COR-L47 (cell line): ENCODE measurements around the gene NMRK2.

Experiments
- DNase-seq: peaks from one replicate; lab custom pipeline; 2025; lab: John Stamatoyannopoulos, UW

The NMRK2 gene

DNA sequence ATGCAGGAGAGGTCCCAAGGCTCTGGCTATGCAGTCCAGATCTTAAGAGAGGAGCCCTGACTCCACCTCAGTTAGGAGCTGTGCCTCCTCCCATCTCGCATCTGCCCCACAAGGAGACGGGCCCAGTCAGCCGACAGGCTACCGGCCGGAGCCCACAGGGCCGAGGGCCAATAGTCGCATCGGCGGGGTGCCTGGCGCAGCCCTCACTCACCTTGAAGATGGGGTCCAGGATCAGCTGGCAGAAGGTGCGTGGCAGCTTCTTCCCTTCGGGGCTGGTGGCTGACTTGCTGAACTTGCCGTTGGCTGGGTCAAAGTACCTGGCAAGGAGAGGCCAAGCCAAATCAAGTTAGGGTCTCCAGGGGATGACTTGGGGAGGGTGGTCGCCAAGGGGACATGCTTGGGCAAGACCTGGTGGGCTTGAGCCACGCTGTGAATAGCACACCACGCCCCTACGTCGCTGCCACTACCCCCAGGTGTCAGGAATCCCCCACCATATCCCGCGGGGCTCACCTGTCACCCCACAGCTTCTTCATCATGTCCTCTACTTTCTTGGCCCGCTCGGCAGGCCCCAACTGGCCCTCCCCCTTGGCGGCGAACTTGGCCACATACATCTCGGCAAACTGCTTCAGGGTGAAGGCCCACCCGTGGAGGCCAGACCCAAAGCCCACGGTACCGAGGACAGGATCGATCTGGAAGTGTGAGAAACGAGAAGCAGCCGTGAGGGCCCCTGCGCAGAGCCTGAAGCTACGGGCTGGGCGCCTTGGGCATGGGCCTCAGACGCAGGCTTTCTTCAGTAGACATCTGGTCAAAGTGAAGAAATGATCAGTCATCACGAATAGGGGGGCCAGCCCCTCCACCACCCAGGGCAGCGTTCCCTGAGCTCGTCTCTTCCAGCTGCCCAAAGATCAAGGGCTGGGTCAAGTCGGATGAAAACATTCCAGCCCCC lies 49.1 kb downstream of the NMRK2 start:
- no peak for DNase-seq

DNA sequence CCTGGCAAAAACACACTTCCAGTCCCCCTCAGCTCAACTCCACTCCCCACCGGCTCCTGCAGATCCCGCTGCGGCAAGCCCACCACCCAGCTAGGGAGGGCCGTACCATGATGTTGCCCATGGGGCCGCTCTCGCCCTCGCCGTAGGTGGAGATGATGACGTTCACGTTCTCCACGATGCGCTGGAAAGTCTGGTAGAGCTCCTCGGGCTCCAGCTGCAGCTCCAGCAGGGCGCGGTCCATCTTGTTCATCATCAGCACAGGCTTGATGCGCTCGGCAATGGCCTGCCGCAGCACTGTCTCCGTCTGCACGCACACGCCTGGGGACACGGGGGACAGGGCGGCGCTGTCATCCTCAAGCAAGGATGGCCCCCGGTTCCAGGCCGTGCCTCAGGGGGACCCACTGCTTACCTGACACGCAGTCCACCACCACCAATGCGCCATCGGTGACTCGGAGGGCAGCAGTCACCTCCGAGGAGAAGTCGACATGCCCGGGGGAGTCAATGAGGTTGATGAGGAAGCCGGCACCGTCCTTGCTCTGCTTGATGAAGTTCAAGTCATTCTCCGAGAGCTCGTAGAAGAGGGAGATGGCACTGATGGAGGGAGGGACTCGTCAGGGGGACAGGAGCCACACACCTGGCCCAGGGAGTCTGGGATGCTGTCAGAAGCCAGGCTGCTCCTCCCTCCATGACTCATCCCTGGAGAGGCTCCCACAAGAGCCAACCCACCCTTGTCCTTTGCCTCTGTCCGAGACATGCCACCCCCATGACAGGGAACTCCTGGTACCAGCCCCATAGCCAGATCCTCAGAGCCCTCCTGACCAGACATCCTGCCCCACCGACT lies 50.1 kb downstream of the NMRK2 start:
- no peak for DNase-seq

DNA sequence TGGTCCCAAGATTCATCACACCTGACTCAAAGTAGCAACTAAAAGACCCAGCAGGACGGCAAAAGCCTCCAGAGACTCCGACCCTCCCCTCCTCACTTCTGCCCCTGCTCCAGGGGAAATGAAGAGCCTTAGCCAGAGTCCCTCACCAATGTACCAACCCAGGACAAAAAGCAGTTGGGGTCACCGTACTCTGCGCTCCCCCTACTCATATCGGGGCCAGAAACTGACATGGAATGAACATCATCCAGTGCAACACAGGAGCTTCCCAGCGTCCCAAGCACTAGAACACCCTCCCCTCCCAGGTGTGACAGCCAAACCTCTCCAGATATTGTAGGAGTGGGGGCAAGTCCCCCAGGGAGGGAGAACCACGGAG lies 50.7 kb downstream of the NMRK2 start:
- no peak for DNase-seq

DNA sequence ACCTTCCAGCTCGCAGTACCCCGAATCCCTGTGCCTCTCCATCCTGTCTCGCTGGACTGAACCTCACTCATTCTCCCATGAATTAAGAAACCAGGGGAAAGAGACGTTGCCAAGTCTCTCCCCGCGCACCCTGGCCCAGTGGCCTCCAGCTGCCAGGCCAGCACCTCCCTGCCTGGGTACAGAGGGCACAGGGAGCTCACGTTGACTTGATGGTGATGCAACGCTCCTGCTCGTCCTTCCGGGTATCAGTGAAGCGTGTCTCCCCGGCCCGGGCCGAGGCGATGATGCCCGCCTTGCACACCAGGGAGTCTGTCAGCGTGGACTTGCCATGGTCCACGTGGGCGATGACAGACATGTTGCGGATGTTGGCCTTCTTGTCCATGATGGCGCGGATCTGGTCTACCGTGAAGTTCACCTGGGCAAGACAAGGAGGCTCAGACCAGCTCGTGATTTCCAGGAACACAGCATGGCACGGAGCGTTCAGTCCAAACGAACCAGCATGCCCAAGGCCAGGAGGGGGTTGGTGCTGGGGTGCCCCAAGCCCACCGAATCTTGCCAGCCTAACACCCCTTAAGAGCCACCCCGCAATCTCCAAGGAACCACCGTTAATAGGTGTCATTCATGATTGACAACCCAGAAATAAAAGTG lies 51.2 kb downstream of the NMRK2 start:
- DNase-seq, result no peak

DNA sequence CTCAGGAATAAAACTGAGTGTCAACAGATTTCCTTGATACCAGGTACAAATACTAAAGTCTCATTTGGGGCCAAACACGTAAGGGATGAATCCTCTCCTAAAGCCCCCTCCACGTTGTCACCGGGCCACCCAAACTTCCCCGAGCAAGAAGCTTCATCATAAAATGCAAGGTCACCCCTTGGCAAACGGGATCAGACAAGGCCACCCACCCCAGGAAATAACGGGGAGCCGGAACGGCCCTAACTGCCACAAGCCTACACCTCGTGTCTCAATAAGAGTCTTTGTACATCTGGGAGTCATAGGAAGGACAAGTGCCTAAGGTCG lies 51.7 kb downstream of the NMRK2 start:
- no peak for DNase-seq

DNA sequence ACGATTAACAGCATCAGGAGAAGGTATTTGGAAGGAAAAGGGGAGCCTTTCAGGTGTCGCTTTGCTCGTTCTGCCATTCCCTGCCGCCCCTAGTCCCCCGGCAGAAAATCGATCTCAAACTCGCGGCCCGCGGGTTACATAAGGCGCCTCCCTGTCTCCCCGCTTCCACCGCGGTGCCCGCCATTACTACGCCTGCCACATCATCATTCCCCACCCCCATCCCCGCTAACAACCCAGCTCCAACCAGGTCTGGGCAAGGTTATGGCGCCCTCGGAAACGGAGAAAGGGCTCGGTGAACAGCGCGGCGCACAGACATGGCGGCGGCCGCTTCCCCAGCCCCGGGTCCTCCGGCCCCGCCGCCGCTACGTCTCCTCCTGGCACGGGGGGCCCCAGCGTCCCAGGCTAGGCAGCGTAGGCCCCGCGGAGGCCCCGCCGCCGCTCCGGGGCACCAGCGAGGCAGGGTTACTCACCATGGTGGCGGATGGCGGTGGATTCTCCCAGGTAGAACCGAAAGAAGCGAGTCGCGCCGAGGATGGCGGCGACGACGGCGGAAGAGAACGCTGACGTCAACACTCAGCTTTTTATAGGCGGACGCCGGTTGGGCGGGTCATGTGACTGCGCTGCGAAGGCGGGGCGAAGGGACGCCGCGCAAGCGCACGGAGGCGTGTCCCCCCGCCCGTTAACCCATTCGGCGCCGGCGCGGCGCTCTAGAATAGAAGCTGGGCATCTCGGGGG lies 52.2 kb downstream of the NMRK2 start, which contains the start of gene EEF2:
Gene EEF2, minus strand, starts transcription at position 556 of the 735 bp plus-strand sequence. Its CDS starts 83 bp downstream, at position 473.
- peak; percentile 90 for DNase-seq

DNA sequence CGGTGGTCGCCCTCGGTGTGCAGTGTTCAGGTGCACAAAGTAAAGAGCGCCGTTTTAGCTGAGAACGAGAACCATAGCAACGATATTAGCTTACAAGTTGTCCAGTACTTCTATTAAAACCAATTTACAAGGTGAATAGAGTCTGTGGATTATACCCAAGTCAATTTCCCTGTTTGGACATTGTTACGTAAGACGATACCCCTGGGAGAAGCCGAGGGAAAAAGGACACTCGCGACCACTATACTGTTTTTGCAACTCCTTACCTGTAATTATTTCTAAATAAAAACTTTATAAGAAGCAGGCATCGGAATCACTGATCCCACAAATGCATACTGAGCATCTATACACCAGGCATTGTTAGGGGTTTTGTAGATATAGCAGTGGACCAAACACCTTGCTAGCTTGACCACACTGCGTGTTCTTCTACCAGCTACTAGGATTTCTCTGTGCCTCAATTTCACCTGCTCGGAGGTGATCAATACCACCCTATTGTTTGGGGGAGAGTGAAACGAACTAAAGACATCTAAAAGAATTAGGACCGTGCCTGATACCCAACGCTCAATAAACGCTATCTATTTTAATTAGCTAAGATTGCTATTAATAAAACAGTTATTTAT lies 52.9 kb downstream of the NMRK2 start:
- no peak for DNase-seq

DNA sequence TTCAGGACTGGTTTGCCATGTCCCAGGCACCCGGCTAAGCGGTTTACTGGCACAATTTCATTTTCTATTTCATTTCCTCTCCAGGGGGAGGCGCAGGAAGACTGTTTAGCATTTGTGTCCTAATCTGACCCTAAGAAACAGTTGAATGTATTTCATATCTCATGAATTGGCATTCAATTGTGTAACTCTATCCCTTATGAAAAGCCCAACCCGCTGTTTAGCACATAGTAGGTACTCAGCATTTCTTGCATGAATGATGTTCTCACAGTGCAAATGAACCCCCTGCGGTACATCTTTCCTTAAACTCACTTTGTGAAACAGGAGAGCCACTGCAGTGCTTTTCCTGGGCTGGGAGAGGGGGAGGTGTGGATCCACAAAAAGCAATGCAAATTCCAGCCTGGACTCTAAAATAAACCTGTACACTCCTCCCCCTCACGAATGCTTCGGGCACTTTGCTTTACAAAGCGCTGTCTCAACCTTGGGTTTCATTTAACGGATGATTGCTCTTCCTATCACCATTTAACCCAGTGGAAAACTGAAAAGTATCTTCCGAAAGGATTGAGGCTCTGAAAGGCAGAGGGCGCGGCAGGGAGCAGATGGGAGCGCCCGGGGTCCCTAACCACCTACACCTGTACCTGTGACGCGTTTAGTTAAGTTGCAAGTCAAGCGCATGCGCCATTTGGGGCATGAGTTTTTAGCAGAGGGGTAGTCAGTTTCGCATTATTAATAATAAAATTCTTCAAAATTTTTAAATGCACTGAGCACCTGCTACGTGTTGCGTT lies 53.6 kb downstream of the NMRK2 start:
- peak; percentile 80 for DNase-seq

DNA sequence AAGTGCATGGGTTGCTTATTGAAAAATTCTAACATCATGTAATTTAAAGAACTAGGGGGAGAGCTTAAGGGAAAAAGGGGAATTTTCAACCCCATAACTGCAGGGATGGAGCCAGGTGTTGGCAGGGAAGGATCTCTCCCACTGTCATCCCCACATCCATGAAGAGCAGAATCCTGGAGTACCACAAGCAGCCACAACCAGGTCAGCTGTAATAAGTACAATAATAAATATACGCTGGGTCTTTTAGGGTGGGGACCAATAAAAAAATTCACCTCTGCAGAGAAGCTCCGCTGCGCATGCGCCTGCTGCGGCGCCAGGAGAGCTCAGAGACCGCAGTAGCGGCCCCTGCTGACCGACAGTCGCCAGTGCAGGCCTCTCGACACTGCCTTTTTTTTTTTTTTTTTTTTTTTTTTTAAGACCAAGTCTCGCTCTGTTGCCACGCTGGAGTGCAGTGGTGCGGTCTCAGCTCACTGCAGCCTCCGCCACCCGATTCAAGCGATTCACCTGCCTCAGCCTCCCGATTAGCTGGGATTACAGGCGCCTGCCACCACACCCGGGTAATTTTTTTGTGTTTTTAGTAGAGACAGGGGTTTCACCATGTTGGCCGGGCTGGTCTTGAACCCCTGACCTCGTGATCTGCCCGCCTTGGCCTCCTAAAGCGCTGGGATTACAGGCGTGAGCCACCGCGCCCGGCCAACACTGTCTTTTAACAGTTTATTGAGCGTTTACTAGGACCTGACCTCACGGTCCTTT lies 54.9 kb downstream of the NMRK2 start:
- DNase-seq, result peak; percentile 88

DNA sequence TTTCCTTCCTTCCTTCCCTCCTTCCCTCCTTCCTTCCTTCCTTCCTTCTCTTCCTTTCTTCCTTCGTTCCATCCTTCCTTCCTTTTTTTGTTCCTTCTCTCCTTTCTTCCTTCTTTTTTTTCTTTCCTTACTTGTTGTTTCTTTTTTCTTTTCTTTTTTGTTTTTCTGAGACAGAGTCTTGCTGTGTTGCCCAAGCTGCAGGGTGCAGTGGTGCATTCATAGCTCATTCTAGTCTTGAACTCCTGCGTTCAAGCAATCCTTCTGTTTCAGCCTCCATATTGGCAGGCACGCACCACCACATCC lies 57.9 kb downstream of the NMRK2 start:
- no peak for DNase-seq
